ENCODE measurements around the gene PEX14. TPM values are rescaled to one million over a fixed set of nuclear protein-coding genes. Genes with fewer than 3 reads are reported as not detected.

The PEX14 gene
- total and polyA plus RNA-seq, 10 of the 15 experiments (the other 5 are each of a cell fraction or from before 2014, with no cell fraction given): 1.4 to 23.2 (median 12.0) TPM

DNA sequence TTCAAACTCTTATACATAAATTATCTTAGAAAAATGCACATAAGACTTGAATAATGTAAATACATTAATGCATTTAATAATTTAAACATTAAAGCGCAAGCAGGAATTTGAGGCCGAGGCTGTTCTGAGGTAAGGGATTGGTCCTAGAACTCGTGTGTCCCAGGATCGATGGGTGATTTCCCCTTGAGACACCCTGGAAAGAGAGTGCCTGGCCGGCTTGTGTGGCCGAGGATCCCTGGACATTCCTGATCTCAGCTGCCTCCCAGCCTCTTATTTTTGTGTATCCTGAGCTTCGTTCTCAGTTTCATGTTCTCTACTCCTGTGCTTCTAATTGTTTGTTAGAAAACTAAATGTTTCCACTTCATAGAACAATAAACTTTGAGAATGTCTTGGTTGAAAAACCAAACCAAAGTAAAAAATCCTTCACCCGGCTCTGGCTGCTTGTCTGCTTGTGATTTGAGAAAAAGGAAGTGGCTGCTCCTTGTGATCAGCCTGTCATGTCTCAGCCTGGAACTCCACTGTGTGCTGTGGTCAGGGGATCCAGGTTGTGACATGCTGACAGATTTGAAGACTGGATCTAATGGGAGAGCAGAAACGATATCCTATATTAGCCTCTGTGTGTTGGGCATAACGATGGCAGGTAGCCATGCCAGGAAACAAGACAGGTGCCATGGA lies 40.7 kb downstream of the PEX14 start:
- RAD21 ChIA-PET (ENCODE audit: unreplicated experiment): no interaction called here
- DNase-seq (ENCODE audit: low read depth, low spot score) (no peak), FAIRE-seq (no peak), ATAC-seq (peak; percentile 34)
- H3K36me3 ChIP-seq (ENCODE audit: control insufficient read depth in 2 of 2, insufficient read depth in 2 of 2, low read length in 1 of 2): peaks cover 0 to 5% of the 10 kb centered on the region in 2 experiments; a peak in 2 of 4 replicates
- no peak overlapping the region for H3K4me3 ChIP-seq
- SMC1A ChIA-PET (ENCODE audit: uncharacterized antibody, unreplicated experiment): interaction anchor here (0.6 to 3.5 kb wide), 2 partner anchors 8 to 19 kb away, joined by 3 to 21 read pairs; no protein-coding TSS in a partner anchor
- POLR2A ChIA-PET: no interaction called here
- H4K20me1 ChIP-seq (ENCODE audit: control insufficient read depth, insufficient read depth): no peaks in the 10 kb centered on the region; the same call in 1 of the 2 replicates
- H3K4me1 ChIP-seq (ENCODE audit: control insufficient read depth, insufficient read depth, low read length): peaks cover 60% of the 10 kb centered on the region
- no peak overlapping the region for H2AFZ ChIP-seq (ENCODE audit: control insufficient read depth, low read depth, low read length)
- CTCF ChIA-PET: interaction anchor here (1.0 to 1.1 kb wide), 2 partner anchors 22 to 75 kb away, joined by 3 to 4 read pairs; no protein-coding TSS in a partner anchor
- 64% methylated on average over 10 of the region's 10 CpGs for WGBS (ENCODE audit: insufficient coverage, insufficient replicate concordance, low lambda C conversion rate, missing lambda C conversion rate)
- H3K9ac ChIP-seq (ENCODE audit: control insufficient read depth, insufficient read depth, low read length): peak overlapping the region; percentile 39
- intact Hi-C loops (cut with micrococcal nuclease; ENCODE audit: unreplicated experiment) (loop anchor here (2.0 to 10.0 kb wide), 2 partner anchors 351 to 449 kb away; no protein-coding TSS in a partner anchor), in situ Hi-C loops (cut with MboI) (no loop called here)
- peak overlapping the region; percentile 86 for H3K27ac ChIP-seq (ENCODE audit: control insufficient read depth, insufficient read depth)
- H3K9me3 ChIP-seq (replicated peaks; ENCODE audit: control insufficient read depth, insufficient read depth, low read length): no peaks in the 10 kb centered on the region
- no TSS peak for BruUV-seq (replicated peaks)
- peak overlapping the region; percentile 9 for H3K4me2 ChIP-seq (ENCODE audit: control insufficient read depth, insufficient read depth)
- H3K79me2 ChIP-seq (ENCODE audit: control insufficient read depth, insufficient read depth, low read length): peaks cover 56% of the 10 kb centered on the region
- no peaks in the 10 kb centered on the region for H3K27me3 ChIP-seq (replicated peaks in 1 of 2; ENCODE audit: control insufficient read depth in 2 of 2, insufficient read depth in 2 of 2, low read length in 1 of 2)
- TF ChIP-seq NR2F1 (conservative IDR thresholded peaks at IDR 0.05) (no peak), CHD4 (IDR thresholded peaks at IDR 0.05) (no peak), SREBF2 (IDR thresholded peaks at IDR 0.05; ENCODE audit: low read length) (no peak), CBX3 (IDR thresholded peaks at IDR 0.05; ENCODE audit: borderline replicate concordance, low read depth) (no peak), POLR2A (IDR thresholded peaks at IDR 0.05; ENCODE audit: low read depth, low read length) (no peak), SMARCA5 (IDR thresholded peaks at IDR 0.05) (no peak), ZNF622 (IDR thresholded peaks at IDR 0.05) (no peak), NR2C1 (IDR thresholded peaks at IDR 0.05) (no peak), SUZ12 (IDR thresholded peaks at IDR 0.05; ENCODE audit: unreplicated experiment) (no peak), MYC (IDR thresholded peaks at IDR 0.05; ENCODE audit: insufficient read depth, insufficient read length, insufficient replicate concordance, low read length, severe bottlenecking) (no peak), POLR2AphosphoS5 (IDR thresholded peaks at IDR 0.05; ENCODE audit: low read length) (peak; percentile 53), MTA2 (IDR thresholded peaks at IDR 0.05; ENCODE audit: low read depth) (peak; percentile 18; the same call in 1 of the 2 replicates), SPI1 (IDR thresholded peaks at IDR 0.05; ENCODE audit: borderline replicate concordance, insufficient read depth, low read depth, low read length) (peak; percentile 95), POU2F2 (IDR thresholded peaks at IDR 0.05; ENCODE audit: borderline replicate concordance, low read depth, low read length) (peak; percentile 31; the same call in 1 of the 3 replicates)
- TF ChIP-seq, protein P1, sequence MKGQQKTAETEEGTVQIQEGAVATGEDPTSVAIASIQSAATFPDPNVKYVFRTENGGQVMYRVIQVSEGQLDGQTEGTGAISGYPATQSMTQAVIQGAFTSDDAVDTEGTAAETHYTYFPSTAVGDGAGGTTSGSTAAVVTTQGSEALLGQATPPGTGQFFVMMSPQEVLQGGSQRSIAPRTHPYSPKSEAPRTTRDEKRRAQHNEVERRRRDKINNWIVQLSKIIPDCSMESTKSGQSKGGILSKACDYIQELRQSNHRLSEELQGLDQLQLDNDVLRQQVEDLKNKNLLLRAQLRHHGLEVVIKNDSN (IDR thresholded peaks at IDR 0.05; ENCODE audit: borderline replicate concordance, extremely low read length, insufficient read depth, low read depth, low read length): no peak
- TF ChIP-seq, protein P2, sequence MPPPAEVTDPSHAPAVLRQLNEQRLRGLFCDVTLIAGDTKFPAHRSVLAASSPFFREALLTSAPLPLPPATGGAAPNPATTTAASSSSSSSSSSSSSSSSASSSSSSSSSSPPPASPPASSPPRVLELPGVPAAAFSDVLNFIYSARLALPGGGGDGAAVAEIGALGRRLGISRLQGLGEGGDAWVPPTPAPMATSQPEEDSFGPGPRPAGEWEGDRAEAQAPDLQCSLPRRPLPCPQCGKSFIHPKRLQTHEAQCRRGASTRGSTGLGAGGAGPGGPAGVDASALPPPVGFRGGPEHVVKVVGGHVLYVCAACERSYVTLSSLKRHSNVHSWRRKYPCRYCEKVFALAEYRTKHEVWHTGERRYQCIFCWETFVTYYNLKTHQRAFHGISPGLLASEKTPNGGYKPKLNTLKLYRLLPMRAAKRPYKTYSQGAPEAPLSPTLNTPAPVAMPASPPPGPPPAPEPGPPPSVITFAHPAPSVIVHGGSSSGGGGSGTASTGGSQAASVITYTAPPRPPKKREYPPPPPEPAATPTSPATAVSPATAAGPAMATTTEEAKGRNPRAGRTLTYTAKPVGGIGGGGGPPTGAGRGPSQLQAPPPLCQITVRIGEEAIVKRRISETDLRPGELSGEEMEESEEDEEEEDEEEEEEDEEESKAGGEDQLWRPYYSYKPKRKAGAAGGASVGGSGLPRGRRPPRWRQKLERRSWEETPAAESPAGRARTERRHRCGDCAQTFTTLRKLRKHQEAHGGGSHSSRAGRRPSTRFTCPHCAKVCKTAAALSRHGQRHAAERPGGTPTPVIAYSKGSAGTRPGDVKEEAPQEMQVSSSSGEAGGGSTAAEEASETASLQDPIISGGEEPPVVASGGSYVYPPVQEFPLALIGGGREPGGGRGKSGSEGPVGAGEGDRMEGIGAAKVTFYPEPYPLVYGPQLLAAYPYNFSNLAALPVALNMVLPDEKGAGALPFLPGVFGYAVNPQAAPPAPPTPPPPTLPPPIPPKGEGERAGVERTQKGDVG (CRISPR knock-in tag; IDR thresholded peaks at IDR 0.05): no peak
- TF ChIP-seq, protein P3, sequence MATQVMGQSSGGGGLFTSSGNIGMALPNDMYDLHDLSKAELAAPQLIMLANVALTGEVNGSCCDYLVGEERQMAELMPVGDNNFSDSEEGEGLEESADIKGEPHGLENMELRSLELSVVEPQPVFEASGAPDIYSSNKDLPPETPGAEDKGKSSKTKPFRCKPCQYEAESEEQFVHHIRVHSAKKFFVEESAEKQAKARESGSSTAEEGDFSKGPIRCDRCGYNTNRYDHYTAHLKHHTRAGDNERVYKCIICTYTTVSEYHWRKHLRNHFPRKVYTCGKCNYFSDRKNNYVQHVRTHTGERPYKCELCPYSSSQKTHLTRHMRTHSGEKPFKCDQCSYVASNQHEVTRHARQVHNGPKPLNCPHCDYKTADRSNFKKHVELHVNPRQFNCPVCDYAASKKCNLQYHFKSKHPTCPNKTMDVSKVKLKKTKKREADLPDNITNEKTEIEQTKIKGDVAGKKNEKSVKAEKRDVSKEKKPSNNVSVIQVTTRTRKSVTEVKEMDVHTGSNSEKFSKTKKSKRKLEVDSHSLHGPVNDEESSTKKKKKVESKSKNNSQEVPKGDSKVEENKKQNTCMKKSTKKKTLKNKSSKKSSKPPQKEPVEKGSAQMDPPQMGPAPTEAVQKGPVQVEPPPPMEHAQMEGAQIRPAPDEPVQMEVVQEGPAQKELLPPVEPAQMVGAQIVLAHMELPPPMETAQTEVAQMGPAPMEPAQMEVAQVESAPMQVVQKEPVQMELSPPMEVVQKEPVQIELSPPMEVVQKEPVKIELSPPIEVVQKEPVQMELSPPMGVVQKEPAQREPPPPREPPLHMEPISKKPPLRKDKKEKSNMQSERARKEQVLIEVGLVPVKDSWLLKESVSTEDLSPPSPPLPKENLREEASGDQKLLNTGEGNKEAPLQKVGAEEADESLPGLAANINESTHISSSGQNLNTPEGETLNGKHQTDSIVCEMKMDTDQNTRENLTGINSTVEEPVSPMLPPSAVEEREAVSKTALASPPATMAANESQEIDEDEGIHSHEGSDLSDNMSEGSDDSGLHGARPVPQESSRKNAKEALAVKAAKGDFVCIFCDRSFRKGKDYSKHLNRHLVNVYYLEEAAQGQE (IDR thresholded peaks at IDR 0.05; ENCODE audit: low read depth, low read length): no peak
